HG03457 (cell line): ENCODE data around the gene WASF1.

Source experiments
- ATAC-seq: cut with Tn5 transposase; IDR thresholded peaks from one replicate; pipeline ENCODE4 v1.9.1; 2021; ENCODE audit warnings: moderate number of reproducible peaks; ENCODE audit not compliant: unreplicated experiment

The WASF1 gene

DNA sequence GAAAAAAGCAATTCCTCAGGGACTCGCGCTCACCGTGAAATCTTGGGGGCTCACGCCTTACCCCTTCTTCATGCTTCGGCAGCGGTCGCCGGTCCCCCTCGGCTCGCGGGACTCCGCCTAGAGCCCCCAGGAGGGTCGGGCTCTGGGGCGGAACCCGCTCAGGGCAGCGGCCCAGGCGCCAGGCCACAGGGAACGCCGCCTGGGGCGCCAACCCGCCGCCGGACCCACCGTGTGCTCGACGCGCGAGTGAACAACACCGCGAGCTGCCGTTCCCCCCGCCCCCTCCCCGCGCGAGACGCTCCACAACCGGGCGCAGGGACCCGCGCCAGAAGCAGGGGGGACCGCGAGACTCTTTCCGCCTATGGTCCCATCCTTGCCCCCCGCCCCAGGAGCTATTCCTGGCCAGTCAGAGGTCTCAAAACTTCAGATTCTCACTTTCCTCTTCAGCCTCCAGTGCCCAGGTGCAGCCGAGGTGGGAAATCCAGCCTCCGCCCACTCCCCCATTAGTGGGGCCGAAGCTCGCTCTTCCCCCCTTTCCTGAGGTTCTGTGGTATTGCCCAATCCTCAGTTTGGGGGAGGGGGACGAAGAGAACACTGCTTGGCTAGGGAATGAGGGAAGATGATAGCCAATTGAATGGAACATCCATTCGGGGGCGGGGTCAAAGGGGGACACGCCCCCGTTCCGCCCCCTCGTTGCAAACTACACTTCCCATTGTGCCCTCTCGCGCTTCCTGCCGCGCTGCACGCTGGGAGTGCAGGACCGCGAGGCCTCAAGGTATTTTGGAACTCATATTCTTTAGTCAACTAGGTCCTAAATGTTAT lies at the start of gene WASF1:
TSS of gene WASF1 (minus strand) at position 265 of the 822 bp plus-strand sequence. CDS start 52,069 bp downstream, outside the sequence.
- peak; percentile 91 for ATAC-seq

DNA sequence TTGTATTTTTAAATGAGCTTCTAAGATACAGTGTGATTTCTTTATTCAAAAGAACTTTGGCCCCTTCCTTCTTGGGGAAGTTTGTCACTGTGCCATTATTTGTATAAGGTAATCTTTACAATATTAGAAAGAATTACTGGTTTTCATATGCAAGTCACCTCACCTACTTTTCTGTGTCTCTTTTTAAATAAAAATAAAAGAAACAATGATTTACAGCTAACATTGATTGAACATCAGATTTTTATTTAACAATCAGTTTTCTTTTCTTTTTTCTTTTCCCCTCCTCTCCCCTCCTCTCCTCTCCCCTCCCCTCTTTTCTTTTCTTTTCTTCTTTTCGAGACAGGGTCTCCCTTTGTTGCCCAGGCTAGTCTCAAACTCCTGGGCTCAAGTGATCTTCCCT lies 46.8 kb upstream of the WASF1 start:
- ATAC-seq: no peak

DNA sequence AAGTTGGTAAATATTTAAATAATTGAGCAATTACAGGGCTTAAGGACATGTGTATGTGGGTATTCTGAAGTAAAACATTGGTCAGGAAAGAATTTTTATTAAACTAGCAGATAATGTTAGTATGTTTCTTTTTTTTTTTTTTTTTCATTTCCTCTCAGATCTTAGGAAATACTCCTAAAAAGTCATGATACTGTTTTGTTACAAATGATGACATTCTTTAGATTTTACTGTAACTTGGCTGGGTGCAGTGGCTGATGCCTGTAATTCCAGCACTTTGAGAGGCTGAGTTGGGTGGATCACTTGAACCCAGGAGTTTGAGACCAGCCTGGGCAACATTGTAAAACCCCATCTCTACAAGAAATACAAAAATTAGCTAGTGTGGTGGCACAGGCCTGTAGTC lies 42.3 kb upstream of the WASF1 start:
- no peak for ATAC-seq

DNA sequence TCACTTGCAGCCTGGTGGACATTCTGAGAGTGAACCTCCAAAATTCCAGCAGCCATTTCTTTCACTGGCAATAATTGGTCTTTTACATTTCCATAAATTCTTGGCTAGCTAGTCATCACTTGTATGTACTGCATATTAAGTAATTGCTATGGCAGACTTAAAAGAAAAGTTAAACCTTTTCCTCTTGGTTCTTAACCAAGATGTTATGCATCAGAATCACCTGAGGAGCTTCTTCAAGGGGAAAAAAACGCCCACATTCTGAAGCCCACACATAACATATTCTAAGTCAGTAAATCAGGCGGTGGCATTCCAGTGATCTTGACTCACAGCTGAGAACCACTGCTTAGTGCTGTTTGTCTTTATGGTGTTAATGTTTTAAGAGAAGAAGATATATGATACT lies 37.8 kb upstream of the WASF1 start:
- ATAC-seq: no peak

DNA sequence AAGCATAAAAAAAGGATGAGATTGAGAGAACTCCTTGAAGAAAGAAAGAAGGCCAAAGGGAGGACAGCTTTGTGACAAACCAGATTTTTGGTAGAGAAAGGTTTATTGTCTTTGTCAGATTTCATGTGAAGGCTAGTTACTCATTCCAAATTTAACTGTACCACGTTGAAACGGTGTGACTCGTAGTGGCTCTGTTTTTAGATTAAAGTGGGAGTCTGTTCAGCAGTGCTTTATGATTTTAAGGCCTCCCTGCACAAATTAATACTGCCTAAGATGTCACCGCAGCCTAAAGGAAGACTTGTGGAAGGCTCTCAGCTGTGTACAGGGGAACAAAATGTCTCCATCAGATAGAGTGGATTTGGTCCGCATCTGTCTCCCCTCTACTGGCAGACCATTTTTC lies 36.7 kb upstream of the WASF1 start:
- ATAC-seq: no peak

DNA sequence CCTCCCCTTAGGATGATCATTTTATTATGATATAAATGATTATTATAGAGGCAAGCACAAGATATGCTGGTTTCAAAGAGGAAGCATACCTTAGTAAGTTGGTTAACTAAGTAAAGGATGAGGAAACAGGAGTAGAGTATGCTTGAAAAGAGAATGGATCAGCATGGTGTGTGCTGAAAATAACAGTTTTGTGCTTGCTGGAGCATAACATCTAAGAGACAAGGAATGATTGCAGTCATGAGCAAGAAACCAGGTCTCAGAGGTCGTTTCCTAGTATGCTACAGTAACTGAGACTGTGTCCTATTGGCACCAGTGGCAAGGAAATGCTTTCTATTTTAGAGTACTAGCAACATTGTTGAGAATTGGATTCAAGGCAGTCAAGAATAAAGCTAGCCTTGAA lies 34.9 kb upstream of the WASF1 start:
- no peak for ATAC-seq

DNA sequence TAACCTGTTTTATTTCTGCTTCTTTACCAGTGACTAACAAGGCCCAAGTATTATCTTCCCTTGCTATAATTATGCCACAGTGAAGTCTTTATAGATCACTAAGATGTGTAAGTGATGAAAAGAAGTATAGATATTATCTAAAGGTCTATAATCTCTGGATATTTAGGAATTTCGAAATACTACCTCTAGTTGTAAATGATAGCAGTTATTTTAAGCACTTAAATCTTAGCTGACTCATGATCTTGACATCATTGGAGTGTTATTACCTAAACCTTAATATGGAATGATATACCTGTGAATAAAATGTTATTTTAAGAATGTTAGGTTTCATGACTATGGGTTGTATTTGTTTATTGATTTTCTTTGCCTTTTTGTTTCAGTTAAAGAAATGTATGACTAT lies 32.3 kb upstream of the WASF1 start:
- ATAC-seq: no peak

DNA sequence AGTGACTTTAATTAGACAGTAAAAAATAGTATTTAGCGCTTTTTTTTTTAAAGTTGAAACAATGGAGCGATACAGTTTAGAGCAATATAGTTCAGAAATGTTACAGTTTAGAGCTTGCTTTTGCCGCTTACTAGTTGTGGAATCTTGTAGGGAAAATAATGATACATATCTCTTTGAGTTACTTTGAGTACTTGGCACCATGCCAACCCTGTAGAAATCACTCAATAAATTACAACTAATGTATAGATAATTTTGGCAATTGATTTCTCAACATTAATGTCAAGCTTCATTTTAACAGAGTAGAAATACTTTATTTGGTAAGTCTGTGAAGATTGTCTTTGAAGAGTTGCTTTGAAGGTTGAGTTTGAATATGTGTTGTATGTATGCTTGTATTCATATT lies 28.2 kb upstream of the WASF1 start:
- ATAC-seq: no peak

DNA sequence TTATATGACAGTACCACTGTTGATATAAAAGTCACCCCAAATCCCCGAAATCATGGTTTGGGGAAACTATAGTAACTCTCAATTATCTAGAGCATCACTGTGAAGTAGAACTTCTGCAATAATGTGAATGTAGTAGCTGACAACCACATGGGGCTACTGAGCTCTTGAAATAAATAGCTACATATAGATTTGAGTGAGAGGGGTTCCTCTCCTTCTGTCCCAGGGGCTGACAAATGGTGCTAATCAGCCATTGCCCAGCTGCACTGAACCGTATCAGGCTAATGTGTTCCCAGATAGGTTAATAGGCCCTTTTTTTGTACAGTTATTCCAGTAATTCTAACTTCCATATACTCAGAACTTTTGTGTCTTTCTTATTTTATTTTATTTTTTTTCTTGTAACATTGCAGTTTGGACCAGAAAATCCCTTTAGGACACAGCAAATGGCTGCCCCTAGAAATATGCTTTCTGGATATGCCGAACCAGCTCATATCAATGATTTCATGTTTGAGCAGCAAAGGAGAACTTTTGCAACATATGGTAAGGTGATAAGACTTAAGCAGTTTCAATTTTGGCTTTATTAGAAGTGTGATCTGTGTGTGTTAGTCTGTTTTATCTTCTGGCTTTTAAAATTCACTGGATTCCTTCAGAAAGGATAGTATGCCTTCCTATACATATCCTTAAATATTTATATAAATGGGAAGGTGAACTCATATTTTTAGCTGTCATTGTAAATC lies 21.8 kb upstream of the WASF1 start:
- no peak for ATAC-seq

DNA sequence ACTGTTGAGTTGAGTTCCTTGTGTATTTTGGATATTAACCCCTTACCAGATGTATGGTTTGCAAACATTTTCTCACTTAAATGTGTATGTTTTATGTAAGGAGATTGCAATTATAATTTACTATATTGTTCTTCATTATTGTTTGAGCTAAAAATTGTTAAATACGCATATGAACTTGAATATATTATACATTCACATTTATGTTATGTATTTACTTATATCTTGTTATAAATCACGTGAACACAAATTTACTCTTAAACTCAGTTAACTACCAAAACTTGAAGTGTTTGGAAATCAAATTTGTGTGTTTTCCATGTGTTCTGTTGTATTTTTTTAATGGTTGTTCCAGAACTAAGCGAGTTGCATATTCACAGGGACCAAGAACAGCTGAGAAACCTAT lies 19.1 kb upstream of the WASF1 start:
- no peak for ATAC-seq

DNA sequence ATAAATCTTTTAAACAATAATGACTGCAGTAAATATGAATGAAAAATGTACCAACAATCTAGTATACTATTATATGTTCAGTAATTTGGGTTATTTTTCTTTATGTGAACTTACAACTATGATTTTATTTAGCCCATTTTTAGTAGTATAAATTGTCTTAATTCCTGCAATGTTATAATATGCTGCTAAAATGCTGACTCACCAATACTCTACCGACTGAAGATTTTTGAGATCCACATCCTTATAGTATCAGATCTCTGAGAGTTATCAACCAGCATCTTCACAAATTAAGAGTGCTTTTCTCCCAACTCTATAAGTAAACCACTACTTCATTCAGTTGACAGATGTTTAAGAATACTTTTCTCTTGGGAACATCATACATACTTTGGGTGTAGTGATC lies 17.4 kb upstream of the WASF1 start:
- no peak for ATAC-seq

DNA sequence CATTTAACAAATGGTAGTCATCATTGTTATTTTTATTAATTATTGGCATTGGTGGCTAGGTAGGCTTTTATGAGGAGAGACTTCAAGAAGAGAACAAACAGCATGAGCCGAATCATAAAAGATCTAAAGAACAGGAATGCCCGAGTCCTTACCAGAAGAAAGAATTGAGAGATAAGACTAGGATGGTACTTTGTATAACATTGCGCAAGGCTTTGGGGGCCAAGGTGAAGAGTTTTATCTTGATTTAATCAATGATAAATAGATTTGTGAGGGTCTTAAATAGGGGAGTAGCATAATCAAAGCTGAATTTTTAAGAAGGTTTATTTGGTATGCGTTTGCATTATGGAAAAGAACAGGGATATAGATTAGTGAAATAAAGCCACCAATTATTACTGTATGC lies 16.2 kb upstream of the WASF1 start:
- no peak for ATAC-seq

DNA sequence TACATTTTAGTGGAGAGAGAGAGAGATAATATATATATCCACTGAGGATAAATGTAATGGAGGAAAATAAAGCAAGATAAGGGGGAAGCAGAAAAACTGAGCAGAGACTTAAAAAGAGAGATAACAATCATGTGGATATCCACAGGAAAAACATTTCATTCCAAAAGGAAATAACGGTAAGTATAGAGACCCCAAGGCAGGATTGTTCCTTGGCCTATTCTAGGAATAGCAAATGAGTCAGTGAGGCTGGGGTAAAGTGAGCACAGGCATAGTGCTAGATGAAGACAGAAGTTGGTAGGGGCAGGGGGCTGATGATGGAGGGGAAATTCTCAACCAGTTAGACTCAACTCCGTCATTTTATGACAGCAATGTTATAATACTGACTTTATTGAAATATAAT lies 12.0 kb upstream of the WASF1 start:
- ATAC-seq: no peak

DNA sequence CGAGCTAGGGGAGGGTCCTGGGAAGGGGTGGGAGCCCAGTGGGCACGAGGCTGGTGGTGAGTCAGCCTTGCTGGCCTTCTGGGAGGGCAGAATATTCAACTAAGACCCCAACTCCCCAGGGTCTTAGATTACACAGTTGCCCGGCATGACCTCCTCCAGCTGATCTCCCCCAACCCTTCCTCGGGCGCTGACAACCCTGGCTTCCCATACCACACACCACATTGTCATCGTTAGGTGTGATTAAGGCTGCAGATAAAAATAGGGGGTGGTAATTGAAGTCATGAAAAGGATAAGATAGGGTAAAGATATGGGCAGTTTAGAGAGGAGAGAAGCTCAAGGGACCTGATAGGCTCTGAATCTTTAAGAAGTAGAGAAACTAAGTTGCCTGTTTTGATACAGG lies 11.3 kb upstream of the WASF1 start:
- ATAC-seq: no peak

DNA sequence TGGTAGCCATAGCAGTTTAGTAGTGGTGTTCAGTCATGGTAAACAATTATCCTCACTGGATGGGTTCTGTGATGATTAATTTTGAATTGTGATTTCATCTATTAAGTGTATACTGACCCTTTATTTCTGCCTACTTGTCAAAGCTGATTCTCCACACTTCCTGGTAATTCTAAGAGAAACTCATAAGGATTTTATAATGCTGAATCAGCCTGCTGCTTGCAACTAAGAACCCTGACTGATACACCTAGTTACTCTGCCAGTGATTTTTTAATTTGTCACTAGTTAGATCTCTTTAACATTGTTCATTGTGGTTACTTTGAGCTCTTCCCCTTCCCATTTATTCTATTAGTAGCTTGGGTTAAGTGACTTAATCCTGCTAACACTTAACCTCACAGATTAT lies 9.3 kb upstream of the WASF1 start:
- ATAC-seq: no peak

DNA sequence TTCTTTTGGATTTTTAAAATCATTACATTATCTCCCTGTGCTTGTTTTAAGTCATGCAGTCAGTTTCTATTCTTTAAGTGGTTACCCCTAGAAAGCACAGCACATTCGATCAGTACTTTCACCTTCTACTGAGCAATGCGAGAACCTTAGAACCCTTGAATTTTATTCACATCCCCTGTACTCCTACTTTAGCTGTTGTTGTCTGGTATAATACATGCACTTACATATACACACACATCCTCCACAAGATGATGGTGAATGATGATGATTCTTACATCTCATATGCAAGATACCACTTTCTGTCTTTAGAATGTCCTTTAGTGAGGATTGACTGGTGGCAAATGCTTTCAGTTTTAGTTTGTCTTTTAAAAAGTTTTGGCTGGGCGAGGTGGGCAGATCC lies 6.4 kb upstream of the WASF1 start:
- no peak for ATAC-seq

DNA sequence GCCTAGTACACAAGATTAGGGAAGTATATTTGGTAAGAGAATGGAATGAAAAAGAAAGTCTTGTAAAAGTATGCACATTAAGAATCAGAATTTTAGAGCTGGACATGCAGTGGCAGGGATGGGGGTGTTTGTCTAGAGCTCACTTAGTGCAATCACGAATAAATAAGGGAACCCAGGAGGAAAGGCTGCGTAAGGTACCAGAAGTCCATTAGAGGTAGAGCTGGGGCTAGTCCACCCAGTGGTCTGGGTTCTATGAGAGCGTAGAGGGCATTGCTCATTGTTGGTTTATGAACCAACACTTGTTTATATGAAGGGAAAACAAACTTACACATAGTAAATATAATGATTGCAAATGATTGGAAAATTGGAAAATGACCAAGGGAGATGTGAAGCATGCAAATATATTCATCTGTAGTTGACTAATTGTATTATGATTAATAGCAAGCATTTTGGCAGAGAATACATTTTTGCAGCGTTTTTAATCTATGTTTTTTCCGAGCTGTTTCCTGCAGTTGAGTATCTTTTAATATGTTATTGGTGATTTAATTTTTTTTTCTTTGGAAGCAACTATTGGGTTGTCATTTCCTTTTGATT lies 3.9 kb upstream of the WASF1 start:
- no peak for ATAC-seq

DNA sequence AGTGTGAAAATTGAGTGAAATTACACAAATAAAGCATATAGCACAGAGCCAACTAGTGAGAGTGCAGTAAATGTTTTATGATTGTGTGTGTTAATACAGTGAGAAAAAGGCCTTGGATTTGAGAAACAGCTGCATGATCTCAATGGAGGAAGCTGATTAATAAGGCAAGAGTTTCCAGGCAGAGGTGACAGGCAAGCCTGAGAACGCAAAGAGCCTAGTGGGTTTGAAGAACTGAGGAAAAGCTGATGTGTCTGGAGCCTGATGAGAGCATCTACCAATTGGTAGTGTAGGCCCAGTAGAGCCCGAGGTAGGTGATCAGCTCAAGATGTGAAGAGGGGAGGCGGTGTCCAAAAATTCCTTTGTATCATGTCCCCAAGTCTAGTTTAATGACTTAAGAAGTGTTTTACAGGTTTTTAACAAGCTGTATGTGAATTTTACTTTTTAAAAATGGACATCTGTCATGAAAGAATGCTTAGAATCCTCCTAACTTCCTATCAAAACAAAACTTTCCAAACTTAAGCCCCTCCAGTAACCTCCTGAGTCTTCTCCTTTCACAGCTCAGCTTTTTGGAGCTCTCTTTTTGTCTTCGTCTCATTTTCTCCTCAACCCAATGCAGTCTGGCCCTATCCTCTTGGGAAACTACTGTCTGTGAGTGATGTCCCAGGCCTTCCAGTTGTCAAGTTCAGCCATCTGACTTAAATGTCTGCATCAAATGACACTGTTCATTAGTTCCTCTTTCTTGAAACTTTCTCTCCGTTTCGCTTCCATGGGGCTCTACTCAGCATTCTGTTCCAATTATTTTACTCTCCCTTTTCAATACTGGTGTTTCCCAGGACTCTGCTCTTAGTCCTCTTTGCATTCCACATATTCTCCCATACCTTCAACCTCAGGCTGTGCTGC lies 1.9 kb upstream of the WASF1 start:
- no peak for ATAC-seq

DNA sequence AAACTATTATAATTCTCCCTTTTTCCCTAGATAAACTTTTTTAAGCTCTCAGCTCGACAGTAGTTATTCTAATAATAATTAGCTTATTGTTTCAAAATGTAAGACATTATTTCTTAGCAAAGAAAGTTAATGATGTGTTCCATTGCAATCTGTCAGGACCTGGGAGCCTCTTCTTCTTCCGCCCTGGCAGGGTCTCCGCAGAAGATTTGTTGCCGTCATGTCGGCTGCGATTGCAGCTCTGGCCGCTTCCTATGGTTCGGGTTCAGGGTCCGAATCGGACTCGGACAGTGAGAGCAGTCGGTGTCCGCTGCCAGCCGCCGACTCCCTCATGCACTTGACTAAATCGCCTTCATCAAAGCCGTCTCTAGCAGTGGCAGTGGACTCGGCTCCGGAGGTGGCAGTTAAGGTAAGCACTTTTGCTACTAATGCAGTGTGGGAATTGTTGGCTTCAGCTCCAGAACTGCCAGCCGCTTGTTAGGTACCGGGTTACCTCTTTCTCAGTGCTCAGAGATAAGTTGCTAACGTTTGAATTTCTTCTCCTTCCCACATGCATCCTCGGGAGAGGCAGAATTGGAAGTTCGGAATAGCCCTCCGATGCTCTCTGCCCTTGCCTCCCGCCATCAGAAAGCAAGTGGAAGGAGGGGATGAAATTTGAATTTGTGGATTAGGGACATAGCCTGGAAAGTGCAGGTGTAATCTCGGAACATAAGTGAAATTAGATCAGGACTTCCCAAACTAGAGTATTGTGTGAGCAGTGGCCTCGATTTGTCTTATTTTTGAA lies 948 bp upstream of the WASF1 start, which contains the start of gene CDC40:
TSS of gene CDC40 (plus strand) at position 200 of the 781 bp plus-strand sequence. CDS start at position 218, 18 bp downstream.
- peak; percentile 47 for ATAC-seq
